Neuronal stem cell (in vitro differentiated cells): ENCODE measurements around the gene KIAA1328.

ENCODE experiments used
- DNase-seq: peaks from one replicate; pipeline ENCODE4 v3.0.0-alpha.2; 2013; ENCODE audit warnings: low spot score
- H2AFZ ChIP-seq: one replicate; pipeline ENCODE4 v1.6.1; 2013; ENCODE audit warnings: mild to moderate bottlenecking, low read length, inconsistent platforms
- H2AK5ac ChIP-seq: 2 replicates; pipeline ENCODE4 v1.6.1; 2013; ENCODE audit warnings: low read depth, mild to moderate bottlenecking, inconsistent platforms, low read length, moderate library complexity, mixed read lengths
- H2BK120ac ChIP-seq: 2 replicates; pipeline ENCODE4 v1.6.1; 2013; ENCODE audit warnings: low read depth, mild to moderate bottlenecking, inconsistent platforms, low read length, moderate library complexity, mixed read lengths
- H2BK12ac ChIP-seq: one replicate; pipeline ENCODE4 v1.6.1; 2013; ENCODE audit warnings: low read length, inconsistent platforms
- H2BK15ac ChIP-seq: 2 replicates; pipeline ENCODE4 v1.6.1; 2013; ENCODE audit warnings: mild to moderate bottlenecking, low read length, inconsistent platforms, mixed read lengths
- H2BK5ac ChIP-seq: one replicate; pipeline ENCODE4 v1.6.1; 2013; ENCODE audit warnings: inconsistent platforms, mild to moderate bottlenecking, low read length, moderate library complexity
- H3K14ac ChIP-seq: one replicate; pipeline ENCODE4 v1.6.1; 2013; ENCODE audit warnings: low read length, inconsistent platforms
- H3K18ac ChIP-seq: 2 replicates; pipeline ENCODE4 v1.6.1; 2013; ENCODE audit warnings: low read length, inconsistent platforms
- H3K23ac ChIP-seq: 2 replicates; pipeline ENCODE4 v1.6.1; 2013; ENCODE audit warnings: low read depth, mild to moderate bottlenecking, mixed read lengths, low read length, inconsistent platforms; ENCODE audit not compliant: poor library complexity
- H3K27ac ChIP-seq: replicated peaks from 3 replicates; pipeline ENCODE4 v1.5.1; 2013; ENCODE audit warnings: low read length, inconsistent platforms
- H3K27me3 ChIP-seq, 3 experiments: 2 replicates each; pipeline ENCODE4 v1.6.1; 2013; ENCODE audit warnings: low read length in 3 of 3, mild to moderate bottlenecking in 2 of 3, inconsistent platforms in 1 of 3, low read depth in 1 of 3, mixed read lengths in 1 of 3, moderate library complexity in 1 of 3; ENCODE audit not compliant: control insufficient read depth in 3 of 3, insufficient read depth in 3 of 3
- H3K36me3 ChIP-seq, 2 donors: replicated peaks in 1 of 2; 2 replicates each; pipeline ENCODE4 v1.6.1; 2013; ENCODE audit warnings: low read length in 2 of 2; ENCODE audit not compliant: control insufficient read depth in 2 of 2, insufficient read depth in 2 of 2
- H3K4ac ChIP-seq: 2 replicates; pipeline ENCODE4 v1.6.1; 2013; ENCODE audit warnings: inconsistent platforms, mild to moderate bottlenecking, low read length, moderate library complexity
- H3K4me1 ChIP-seq, 2 donors: 1 replicate in 1 of 2; 2 replicates in 1 of 2; pipeline ENCODE4 v1.6.1; 2013; ENCODE audit warnings: low read length in 2 of 2, low read depth in 1 of 2; ENCODE audit not compliant: control insufficient read depth in 2 of 2, insufficient read depth in 1 of 2
- H3K4me2 ChIP-seq: one replicate; pipeline ENCODE4 v1.6.1; 2013; ENCODE audit warnings: mild to moderate bottlenecking, low read length, inconsistent platforms; ENCODE audit not compliant: insufficient read depth, poor library complexity, severe bottlenecking
- H3K4me3 ChIP-seq, 2 donors: 2 replicates each; pipeline ENCODE4 v1.5.1; 2013; ENCODE audit warnings: low read length in 2 of 2, mild to moderate bottlenecking in 2 of 2, inconsistent platforms in 1 of 2, moderate library complexity in 1 of 2
- H3K79me1 ChIP-seq: one replicate; pipeline ENCODE4 v1.6.1; 2013; ENCODE audit warnings: low read depth, mild to moderate bottlenecking, inconsistent platforms, low read length, moderate library complexity
- H3K9ac ChIP-seq: one replicate; pipeline ENCODE4 v1.6.1; 2013; ENCODE audit warnings: mild to moderate bottlenecking, low read depth, low read length, inconsistent platforms; ENCODE audit not compliant: poor library complexity
- H3K9me3 ChIP-seq, 2 donors: replicated peaks in 1 of 2; 2 replicates each; pipeline versions ENCODE3 to v1.6.1; 2013; ENCODE audit warnings: low read length in 2 of 2, mild to moderate bottlenecking in 2 of 2, inconsistent platforms in 1 of 2, low read depth in 1 of 2, mixed read lengths in 1 of 2, moderate library complexity in 1 of 2; ENCODE audit not compliant: control insufficient read depth in 2 of 2, insufficient read depth in 1 of 2
- H4K8ac ChIP-seq: one replicate; pipeline ENCODE4 v1.6.1; 2013; ENCODE audit warnings: low read depth, mild to moderate bottlenecking, inconsistent platforms, low read length, moderate library complexity
- H4K91ac ChIP-seq: one replicate; pipeline ENCODE4 v1.6.1; 2013; ENCODE audit warnings: low read length, low read depth, mild to moderate bottlenecking, inconsistent platforms; ENCODE audit not compliant: poor library complexity
- WGBS, 2 donors: extraction: QIAGEN DNeasy Blood & Tissue Kit; methylation state at CpG; one replicate each; pipeline ENCODE4 v1.1.7; 2013; ENCODE audit warnings: missing lambda C conversion rate in 2 of 2, mixed read lengths in 1 of 2; ENCODE audit not compliant: insufficient read length in 2 of 2, insufficient replicate concordance in 1 of 2; ENCODE audit errors: extremely low coverage in 2 of 2; 5-methylcytosine and 5-hydroxymethylcytosine counted together

The KIAA1328 gene

DNA sequence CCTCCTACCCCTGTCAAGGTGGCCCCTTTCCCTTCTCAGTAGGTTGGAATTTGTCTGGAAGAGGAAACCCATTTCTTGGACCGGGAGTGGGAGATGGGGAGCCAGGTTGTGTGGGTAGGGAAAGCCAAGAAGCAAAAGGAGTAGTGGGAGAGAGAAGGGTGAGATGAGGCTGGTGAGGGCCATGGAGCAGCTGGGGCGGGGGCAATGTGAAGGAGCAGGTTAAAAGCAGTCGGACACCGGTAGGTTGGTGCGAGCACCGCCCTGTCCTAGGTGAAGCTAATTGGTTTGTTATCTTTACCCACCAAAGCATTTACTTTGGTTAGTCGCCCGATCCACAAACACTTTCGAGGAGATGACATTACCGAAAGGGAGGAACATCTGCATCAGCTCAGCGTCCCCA lies 429.9 kb downstream of the KIAA1328 start:
- Histone ChIP-seq H3K4me3 (no peak overlapping the region), H3K9ac (no peak overlapping the region), H2AK5ac (no peak overlapping the region), H3K18ac (no peak overlapping the region), H3K27me3 (peaks cover 0 to 61% (median 9%) of the 10 kb centered on the region in 3 experiments), H3K4ac (no peak overlapping the region), H3K4me1 (no peaks in the 10 kb centered on the region), H2BK12ac (no peak overlapping the region), H4K8ac (no peak overlapping the region), H2BK5ac (no peak overlapping the region), H2BK120ac (no peak overlapping the region), H2AFZ (no peak overlapping the region), H4K91ac (no peak overlapping the region), H3K14ac (no peak overlapping the region), H2BK15ac (no peak overlapping the region), H3K36me3 (no peaks in the 10 kb centered on the region), H3K23ac (peak overlapping the region; percentile 32), H3K4me2 (no peak overlapping the region), H3K9me3 (no peaks in the 10 kb centered on the region), H3K79me1 (no peaks in the 10 kb centered on the region), H3K27ac (no peak overlapping the region)
- DNase-seq, result no peak
- WGBS, 2 donors, result no CpG with 5 or more reads among the region's 11 CpGs

GRCh38 chr18:37259711-37260110 lies 430.8 kb downstream of the KIAA1328 start:
- Histone ChIP-seq H3K23ac (no peak overlapping the region), H2BK12ac (no peak overlapping the region), H3K4me3 (no peak overlapping the region), H3K4ac (no peak overlapping the region), H3K9ac (no peak overlapping the region), H4K91ac (no peak overlapping the region), H2AFZ (no peak overlapping the region), H3K27me3 (peaks cover 0 to 56% (median 5%) of the 10 kb centered on the region in 3 experiments), H3K4me2 (no peak overlapping the region), H3K9me3 (no peaks in the 10 kb centered on the region), H3K27ac (no peak overlapping the region), H2BK15ac (no peak overlapping the region), H2BK120ac (no peak overlapping the region), H3K36me3 (no peaks in the 10 kb centered on the region), H3K18ac (no peak overlapping the region), H4K8ac (no peak overlapping the region), H2AK5ac (peak overlapping the region; percentile 5), H3K14ac (peak overlapping the region; percentile 72), H3K4me1 (no peaks in the 10 kb centered on the region), H2BK5ac (no peak overlapping the region), H3K79me1 (no peaks in the 10 kb centered on the region)
- no peak for DNase-seq
- no CpG with 5 or more reads among the region's 5 CpGs for WGBS, 2 donors

GRCh38 chr18:37260367-37261093 lies 431.6 kb downstream of the KIAA1328 start:
- Histone ChIP-seq H3K4me2 (no peak overlapping the region), H3K36me3 (peaks cover 0 to 3% of the 10 kb centered on the region in 2 donors), H4K91ac (no peak overlapping the region), H3K23ac (no peak overlapping the region), H3K4ac (no peak overlapping the region), H2AFZ (no peak overlapping the region), H2BK5ac (no peak overlapping the region), H3K14ac (no peak overlapping the region), H3K4me1 (peaks cover 0 to 3% of the 10 kb centered on the region in 2 donors), H2AK5ac (no peak overlapping the region), H3K9me3 (peaks cover 0 to 3% of the 10 kb centered on the region in 2 donors), H3K18ac (no peak overlapping the region), H3K4me3 (no peak overlapping the region), H3K9ac (no peak overlapping the region), H2BK120ac (no peak overlapping the region), H4K8ac (no peak overlapping the region), H2BK15ac (no peak overlapping the region), H2BK12ac (no peak overlapping the region), H3K27me3 (peaks cover 0 to 48% (median 4%) of the 10 kb centered on the region in 3 experiments), H3K27ac (no peak overlapping the region), H3K79me1 (peaks cover 2% of the 10 kb centered on the region)
- no CpG with 5 or more reads among the region's 10 CpGs for WGBS, 2 donors
- DNase-seq, result no peak

DNA sequence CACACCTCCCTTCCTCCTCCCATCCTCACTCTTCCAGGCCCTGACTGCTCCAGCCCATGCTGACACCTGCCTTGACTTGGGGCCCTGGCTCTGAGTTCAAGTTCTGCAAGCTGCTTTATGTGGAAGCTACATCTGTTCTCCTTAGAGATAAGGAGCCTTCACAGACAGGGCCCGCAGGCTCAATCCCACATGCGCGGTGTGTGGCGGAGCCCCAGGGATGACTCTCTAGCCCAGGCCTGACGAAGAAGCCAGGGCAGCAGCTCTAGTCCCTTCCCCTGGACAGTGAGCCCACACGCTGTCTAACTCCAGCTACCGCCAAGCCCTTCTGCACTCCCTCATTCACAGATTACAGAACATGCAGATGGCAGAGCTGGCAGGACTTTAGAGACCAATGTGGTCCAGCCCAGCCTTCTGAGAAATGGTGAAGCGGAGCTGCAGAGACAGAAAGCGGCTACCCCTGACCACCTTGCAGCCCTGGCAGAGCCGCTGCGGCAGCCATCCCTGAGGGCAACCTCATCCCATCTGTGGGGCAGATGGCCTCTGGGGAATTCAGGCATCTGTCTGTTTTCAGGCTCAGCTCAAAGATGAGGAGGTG lies 432.4 kb downstream of the KIAA1328 start:
- Histone ChIP-seq H2AFZ (no peak overlapping the region), H4K91ac (no peak overlapping the region), H3K9ac (no peak overlapping the region), H3K23ac (no peak overlapping the region), H3K27ac (no peak overlapping the region), H3K18ac (no peak overlapping the region), H2AK5ac (no peak overlapping the region), H2BK5ac (no peak overlapping the region), H4K8ac (no peak overlapping the region), H2BK15ac (no peak overlapping the region), H2BK12ac (no peak overlapping the region), H3K9me3 (peaks cover 0 to 3% of the 10 kb centered on the region in 2 donors), H3K27me3 (peaks cover 0 to 40% (median 2%) of the 10 kb centered on the region in 3 experiments), H3K4me2 (no peak overlapping the region), H3K4me3 (peak overlapping the region in 1 of 2 donors; percentile 43), H3K79me1 (peaks cover 2% of the 10 kb centered on the region), H3K36me3 (peaks cover 0 to 3% of the 10 kb centered on the region in 2 donors), H3K4me1 (peaks cover 0 to 5% of the 10 kb centered on the region in 2 donors), H2BK120ac (no peak overlapping the region), H3K14ac (no peak overlapping the region), H3K4ac (no peak overlapping the region)
- WGBS, 2 donors, result no CpG with 5 or more reads among the region's 11 CpGs
- no peak for DNase-seq
